NCI-H1417 (cell line): Measurements from ENCODE around the gene WEE2.
"Not testable (repeated sequence)": the region's sequence is repeated elsewhere in the genome, so short reads cannot be mapped to it uniquely, and the experiment has no call there.

Experiments used
- DNase-seq, 3 experiments: peaks; one replicate each; lab custom pipeline; 2025; lab: John Stamatoyannopoulos, UW

Gene WEE2

GRCh38 chr7:141708351-141708750 is at the start of gene WEE2:
WEE2 (plus strand) TSS chr7:141708353; CDS start chr7:141708759, 406 bp downstream.
- peak in 2 of 3 experiments; percentile 73 to 95 for DNase-seq

- no peak for DNase-seq
Observed at GRCh38 chr7:141659501-141659900, 48.7 kb upstream of the WEE2 start.

GRCh38 chr7:141660259-141660658 is 47.9 kb upstream of the WEE2 start:
- no peak for DNase-seq

- no peak for DNase-seq
Observed at GRCh38 chr7:141663081-141663849, 44.9 kb upstream of the WEE2 start.

- DNase-seq, result no peak
Observed at GRCh38 chr7:141664450-141664849, 43.7 kb upstream of the WEE2 start.

GRCh38 chr7:141665208-141666035 is 42.7 kb upstream of the WEE2 start:
- no peak for DNase-seq

- no peak for DNase-seq
Observed at GRCh38 chr7:141666071-141666470, 42.1 kb upstream of the WEE2 start.

- DNase-seq, result no peak
Observed at GRCh38 chr7:141668853-141669252, 39.3 kb upstream of the WEE2 start.

GRCh38 chr7:141671705-141672496 is 36.3 kb upstream of the WEE2 start:
- DNase-seq, result no peak

- DNase-seq, result no peak
Observed at GRCh38 chr7:141673346-141673745, 34.8 kb upstream of the WEE2 start.

GRCh38 chr7:141674171-141674671 is 33.9 kb upstream of the WEE2 start:
- DNase-seq, result no peak

- DNase-seq, result no peak
Observed at GRCh38 chr7:141674702-141675101, 33.5 kb upstream of the WEE2 start.

- no peak for DNase-seq
Observed at GRCh38 chr7:141675436-141676215, 32.5 kb upstream of the WEE2 start.

- no peak for DNase-seq
Observed at GRCh38 chr7:141676618-141677017, 31.5 kb upstream of the WEE2 start.

- DNase-seq, result no peak
Observed at GRCh38 chr7:141679014-141679413, 29.1 kb upstream of the WEE2 start.

- DNase-seq, result no peak
Observed at GRCh38 chr7:141685285-141686023, 22.7 kb upstream of the WEE2 start.

- DNase-seq, result no peak
Observed at GRCh38 chr7:141686074-141686473, 22.1 kb upstream of the WEE2 start.

GRCh38 chr7:141686670-141687069 is 21.5 kb upstream of the WEE2 start:
- DNase-seq, result no peak

GRCh38 chr7:141688043-141688442 is 20.1 kb upstream of the WEE2 start:
- DNase-seq, result no peak

- not testable (repeated sequence) for DNase-seq
Observed at GRCh38 chr7:141689072-141689825, 18.9 kb upstream of the WEE2 start.
